NCI-H345 treated with DMSO at 0.1 percent for 48 hours (cell line): ENCODE results near the gene UFD1.
A peak's percentile ranks its signal among the peaks of the same experiment; 100 is the strongest.

Experiments
- DNase-seq: peaks from one replicate; lab custom pipeline; 2025; ENCODE audit not compliant: unreplicated experiment; lab: John Stamatoyannopoulos, UW

The UFD1 gene

GRCh38 chr22:19516378-19517170 is 37.6 kb upstream of the UFD1 start:
- no peak for DNase-seq

GRCh38 chr22:19515654-19516377 is 36.8 kb upstream of the UFD1 start:
- DNase-seq: no peak

GRCh38 chr22:19514831-19515565 is 36.0 kb upstream of the UFD1 start:
- peak; percentile 34 for DNase-seq

- no peak for DNase-seq
These were observed 34.8 kb upstream of the UFD1 start for GRCh38 chr22:19513823-19514222.

- DNase-seq: no peak
These were observed 31.9 kb upstream of the UFD1 start for GRCh38 chr22:19510919-19511341.

- DNase-seq: no peak
These were observed 30.9 kb upstream of the UFD1 start for GRCh38 chr22:19509923-19510322.

GRCh38 chr22:19509191-19509590 is 30.2 kb upstream of the UFD1 start:
- DNase-seq: no peak

- DNase-seq: no peak
These were observed 29.2 kb upstream of the UFD1 start for GRCh38 chr22:19508024-19508776.

GRCh38 chr22:19507534-19507861 is 28.5 kb upstream of the UFD1 start:
- DNase-seq: no peak

- no peak for DNase-seq
These were observed 27.2 kb upstream of the UFD1 start for GRCh38 chr22:19506212-19506611.

- no peak for DNase-seq
These were observed 26.7 kb upstream of the UFD1 start for GRCh38 chr22:19505735-19506126.

GRCh38 chr22:19504900-19505734 is 26.1 kb upstream of the UFD1 start:
- DNase-seq: no peak

GRCh38 chr22:19503869-19504268 is 24.9 kb upstream of the UFD1 start:
- DNase-seq: no peak

- no peak for DNase-seq
These were observed 24.4 kb upstream of the UFD1 start for GRCh38 chr22:19503367-19503766.

GRCh38 chr22:19501897-19502447 is 23.0 kb upstream of the UFD1 start:
- no peak for DNase-seq

GRCh38 chr22:19499880-19500242 is 20.9 kb upstream of the UFD1 start:
- no peak for DNase-seq

GRCh38 chr22:19499236-19499879 is 20.4 kb upstream of the UFD1 start:
- no peak for DNase-seq

- DNase-seq: no peak
These were observed 19.8 kb upstream of the UFD1 start for GRCh38 chr22:19498866-19499190.

GRCh38 chr22:19498154-19498865 is 19.3 kb upstream of the UFD1 start:
- DNase-seq: no peak
